GM21526 (cell line): Measurements from ENCODE around the gene HEATR5B.
"Not testable (repeated sequence)": the region's sequence is repeated elsewhere in the genome, so short reads cannot be mapped to it uniquely, and the experiment has no call there.

Experiments used
- ATAC-seq: cut with Tn5 transposase; IDR thresholded peaks from one replicate; pipeline ENCODE4 v1.9.1; 2021; ENCODE audit warnings: moderate library complexity; ENCODE audit not compliant: unreplicated experiment, low FRiP score

The HEATR5B gene

DNA sequence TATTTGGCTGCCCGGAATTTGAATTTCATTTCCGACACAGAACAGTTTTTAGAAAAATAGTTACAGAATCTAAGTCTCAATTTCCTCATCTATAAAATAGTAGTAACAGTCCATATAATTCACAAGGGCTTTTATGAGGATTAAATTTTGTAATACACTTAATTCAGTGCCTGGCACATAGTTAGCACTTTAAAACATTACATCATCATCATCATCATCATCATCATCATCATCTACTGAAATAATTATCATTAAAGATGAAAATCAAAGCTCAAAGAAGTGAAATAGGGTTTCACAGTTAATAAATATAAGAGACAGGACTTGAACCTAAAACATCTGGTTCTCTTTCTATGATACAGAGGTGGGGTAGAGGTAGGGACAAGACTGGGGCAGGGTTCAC lies 13.2 kb downstream of the HEATR5B start:
- no peak for ATAC-seq

DNA sequence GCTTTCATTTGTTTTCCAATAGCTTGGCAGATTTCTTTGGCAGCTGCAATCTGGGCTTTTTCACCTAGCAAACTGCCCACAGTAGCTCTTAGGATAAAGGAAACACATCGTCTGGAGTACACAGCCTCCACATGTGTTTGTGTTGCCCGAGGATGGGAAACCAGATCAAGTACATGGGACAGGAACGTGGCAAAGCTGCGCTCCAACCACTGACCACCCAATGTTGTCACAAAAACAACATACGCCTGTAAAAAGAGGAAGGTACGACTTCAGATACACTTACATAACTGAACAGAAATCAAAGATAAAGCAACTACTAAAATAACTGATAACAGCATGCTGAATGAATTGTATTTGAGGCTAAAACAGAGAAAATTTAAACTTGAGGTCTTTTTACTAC lies 15.5 kb downstream of the HEATR5B start:
- ATAC-seq: no peak

DNA sequence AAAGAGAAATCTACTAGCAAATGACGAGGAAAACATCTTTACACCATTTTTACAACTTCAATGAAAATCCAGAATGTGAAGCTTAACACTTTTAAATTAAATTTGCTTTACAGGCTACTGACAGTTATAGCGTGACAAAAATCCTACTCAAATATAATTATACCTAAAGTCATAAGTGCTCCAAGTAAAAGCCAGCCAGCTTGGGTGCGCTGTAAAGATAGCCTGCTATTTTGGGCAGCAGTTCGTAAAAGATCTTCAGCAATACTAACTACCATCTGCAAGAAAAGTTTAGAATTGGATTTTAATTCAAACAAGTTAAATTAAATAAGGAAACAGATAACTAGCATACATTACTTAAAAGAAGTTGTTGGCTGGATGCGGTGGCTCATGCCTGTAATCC lies 22.4 kb downstream of the HEATR5B start:
- ATAC-seq: no peak

- ATAC-seq: no peak
These were observed 23.0 kb downstream of the HEATR5B start for GRCh38 chr2:37061013-37061711.

DNA sequence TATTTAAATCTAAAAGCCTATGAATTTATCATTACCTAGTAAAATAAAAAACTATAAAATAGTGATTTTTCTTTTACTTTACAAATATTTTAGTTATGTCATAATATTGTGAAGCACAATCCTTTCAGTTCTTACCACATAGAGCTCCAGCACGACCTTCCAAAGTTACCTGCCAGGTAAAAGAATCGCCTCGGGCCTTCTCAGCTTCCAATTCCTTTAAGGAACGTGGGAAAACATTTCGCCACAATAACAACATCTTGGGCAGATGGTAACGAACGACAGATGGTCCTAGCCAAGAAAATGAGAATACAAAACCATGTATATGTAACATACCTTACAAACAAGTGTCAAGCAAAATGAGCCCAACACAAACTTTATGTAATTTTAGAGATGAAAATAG lies 23.7 kb downstream of the HEATR5B start:
- no peak for ATAC-seq

DNA sequence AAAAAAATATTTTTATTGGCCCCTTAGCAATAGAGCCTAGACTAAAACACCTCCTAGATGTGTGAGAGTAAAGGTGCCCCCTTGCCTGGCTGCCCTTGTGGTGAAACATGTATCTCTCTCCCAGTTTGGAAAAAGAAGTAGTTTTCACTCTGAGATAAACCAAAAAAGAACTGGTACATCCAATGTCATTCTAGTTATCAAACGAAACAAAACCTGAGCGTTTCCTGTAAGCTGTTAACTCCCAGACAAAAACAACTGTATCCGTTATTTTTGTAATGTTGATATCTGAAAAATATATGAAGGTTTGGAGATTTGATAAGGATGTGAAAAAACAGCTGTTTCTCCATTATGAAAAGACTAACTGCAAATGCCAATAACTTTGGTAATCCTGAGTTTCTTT lies 24.3 kb downstream of the HEATR5B start:
- ATAC-seq: no peak

- ATAC-seq: no peak
These were observed 31.4 kb downstream of the HEATR5B start for GRCh38 chr2:37052600-37053332.

GRCh38 chr2:37039580-37039979 lies 44.6 kb downstream of the HEATR5B start:
- ATAC-seq: no peak

DNA sequence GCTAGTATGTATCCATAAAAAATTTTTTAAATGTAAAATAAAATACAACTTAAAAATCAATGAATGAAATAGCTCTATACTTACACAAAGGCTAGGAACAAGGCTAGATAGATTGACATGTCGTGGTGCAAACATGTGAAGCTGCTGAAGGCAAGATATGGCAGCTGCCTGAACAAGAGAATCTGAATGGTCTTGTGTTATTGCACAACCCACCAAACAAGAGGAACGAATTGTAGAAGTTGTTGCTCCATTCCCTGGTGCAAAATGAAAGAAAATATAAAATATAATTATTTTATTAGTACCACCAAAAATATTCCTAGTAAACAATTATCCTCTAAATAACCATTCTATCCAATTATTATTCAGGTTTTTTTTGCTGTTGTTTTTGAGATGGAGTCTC lies 46.4 kb downstream of the HEATR5B start:
- no peak for ATAC-seq

DNA sequence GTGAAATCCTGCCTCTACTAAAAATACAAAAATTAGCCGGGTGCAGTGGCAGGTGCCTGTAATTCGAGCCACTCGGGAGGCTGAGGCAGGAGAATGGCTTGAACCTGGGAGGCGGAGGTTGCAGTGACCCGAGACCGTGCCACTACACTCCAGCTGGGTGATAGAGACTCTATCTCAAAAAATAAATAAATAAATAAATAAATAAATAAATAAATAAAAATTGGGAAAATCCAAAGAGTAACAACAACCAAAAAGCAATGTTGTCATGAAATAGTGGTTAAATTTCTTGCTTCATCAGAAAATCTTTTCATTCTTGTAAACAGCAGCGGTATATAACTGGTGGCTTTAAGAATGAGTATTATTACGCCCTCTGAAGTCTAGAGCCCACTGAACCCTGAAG lies 54.4 kb downstream of the HEATR5B start:
- ATAC-seq: no peak

DNA sequence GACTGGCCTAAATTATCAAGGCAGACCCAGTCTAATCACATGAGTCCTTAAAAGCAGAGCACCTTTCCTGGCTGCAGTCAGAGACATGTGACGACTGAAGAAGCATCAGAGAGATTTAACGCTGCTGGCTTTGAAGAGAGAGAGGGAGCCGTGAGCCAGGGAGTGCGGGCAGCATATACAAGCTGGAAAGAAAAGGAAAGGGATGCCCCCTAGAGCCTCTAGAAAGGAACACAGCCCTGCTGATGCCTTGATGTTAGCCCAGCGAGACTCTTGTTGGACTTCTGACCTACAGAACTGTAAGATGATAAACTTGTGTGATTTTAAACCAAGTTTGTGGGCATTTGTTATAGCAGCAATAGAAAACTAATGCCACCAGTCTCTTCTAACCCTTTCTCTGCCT lies 58.1 kb downstream of the HEATR5B start:
- no peak for ATAC-seq

DNA sequence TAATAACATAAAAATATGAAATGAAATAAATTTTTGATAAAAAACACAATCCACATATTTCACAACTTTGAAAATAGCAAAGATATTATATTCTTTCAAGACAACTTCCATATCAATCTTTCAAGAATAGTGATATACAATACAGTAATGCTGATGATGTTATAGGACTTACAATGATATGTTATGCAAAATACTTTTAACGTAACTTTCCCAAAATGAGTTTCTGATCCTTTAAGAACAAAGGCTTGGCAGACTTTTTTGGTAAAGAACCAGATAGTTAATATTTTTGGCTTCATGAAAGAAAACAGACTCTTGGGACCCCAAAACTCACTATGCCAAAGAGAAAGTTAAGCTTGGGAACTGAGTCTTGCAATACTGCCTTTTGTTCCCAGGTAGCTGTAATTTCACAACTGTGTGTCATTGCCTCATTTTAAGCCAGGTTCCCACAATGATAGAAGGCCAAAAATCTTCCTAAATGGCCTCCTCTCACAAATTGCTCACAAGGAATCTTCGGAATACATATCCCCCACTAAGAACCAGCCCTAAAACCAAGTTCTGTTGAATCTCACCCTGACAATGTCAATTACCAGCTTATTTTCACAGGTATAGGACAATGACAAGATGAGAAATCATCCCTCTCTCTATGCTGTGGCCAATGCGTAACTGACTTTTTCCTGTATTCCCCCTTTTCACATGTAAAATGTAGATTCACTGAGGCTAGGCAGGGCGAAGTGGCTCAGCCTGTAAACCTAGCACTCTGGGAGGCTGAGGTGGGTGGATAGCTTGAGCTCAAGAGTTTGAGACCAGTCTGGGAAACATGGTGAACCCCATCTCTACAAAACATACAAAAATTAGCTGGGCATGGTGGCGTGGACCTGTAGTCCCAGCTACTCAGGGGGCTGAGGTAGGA lies 63.0 kb downstream of the HEATR5B start:
- ATAC-seq: no peak

- no peak for ATAC-seq
These were observed 63.8 kb downstream of the HEATR5B start for GRCh38 chr2:37020212-37020886.

GRCh38 chr2:37013315-37013641 lies 70.9 kb downstream of the HEATR5B start:
- ATAC-seq: peak; percentile 13

GRCh38 chr2:37011130-37011529 lies 73.0 kb downstream of the HEATR5B start:
- no peak for ATAC-seq

DNA sequence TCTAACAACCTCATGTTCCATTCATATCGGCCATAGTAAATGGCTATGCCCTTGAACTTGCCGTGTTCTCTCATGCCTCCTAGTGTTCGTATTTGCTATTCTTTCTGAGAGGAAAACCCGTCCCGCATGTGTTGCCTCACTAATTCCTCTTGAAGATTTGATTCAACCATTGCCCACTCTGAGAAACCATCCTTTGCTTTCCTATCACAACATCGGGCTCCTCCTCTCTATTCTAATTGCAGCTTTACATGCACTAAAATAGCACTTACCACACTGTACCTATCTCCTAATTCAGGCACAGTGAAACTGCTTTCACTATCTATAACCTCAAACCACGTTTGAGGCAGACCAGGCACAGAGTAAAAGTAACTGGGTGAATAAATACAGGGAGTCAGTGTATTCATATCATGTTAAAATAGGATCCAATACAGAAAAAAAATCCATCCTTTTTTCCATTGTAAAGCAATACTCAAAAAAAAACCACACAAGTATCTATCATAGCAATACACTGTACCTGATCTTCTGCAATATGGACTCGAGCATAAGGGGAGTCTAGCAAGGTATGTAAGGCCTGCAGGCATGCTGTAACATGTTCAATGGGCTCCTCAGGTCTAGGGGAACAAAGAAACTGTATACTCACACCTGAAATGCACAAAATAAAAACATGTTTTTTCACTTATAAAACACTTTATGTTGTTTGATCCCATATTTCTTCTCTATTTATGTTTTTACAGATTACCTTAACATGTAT lies 78.9 kb downstream of the HEATR5B start:
- peak; percentile 99 for ATAC-seq

DNA sequence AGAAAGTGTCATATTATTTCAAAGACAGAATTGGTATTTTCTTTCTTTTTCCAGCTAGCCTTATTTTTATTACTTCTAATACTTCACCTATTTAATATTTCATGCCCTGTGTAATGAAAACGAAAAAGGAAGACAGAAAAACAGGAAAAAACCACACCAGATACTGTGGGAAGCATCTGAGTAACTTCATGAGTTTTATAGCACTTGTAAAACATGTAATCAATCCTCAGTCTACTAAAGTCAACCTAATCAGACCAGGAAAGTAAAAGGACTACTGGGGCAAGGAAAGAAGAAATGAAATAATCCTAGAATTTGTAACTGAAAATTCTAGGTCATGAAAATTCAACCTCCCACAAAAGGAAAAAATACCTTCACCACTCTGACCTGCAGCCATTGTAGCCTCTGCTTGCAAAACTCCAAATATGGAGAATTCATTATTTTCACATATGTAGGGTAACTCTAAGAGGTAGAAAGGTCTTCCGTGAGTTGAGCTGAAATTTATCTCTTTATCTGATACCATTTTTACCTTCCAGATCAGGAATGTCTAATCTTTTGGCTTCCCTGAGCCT lies 83.1 kb downstream of the HEATR5B start:
- ATAC-seq: no peak

GRCh38 chr2:37000318-37000717 lies 83.9 kb downstream of the HEATR5B start:
- ATAC-seq: no peak

DNA sequence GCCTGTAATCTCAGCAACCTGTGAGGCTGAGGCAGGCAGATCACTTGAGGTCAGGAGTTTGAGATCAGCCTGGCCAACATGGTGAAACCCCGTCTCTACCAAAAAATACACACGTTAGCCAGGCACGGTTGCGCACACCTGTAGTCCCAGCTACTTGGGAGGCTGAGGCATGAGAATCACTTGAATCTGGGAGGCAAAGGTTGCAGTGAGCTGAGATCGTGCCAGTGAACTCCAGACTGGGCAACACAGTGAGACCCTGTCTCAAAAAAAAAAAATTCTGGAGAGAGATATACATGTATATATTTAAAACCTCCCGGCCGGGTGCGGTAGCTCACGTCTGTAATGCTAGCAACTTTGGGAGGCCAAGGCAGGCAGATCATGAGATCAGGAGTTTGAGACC lies 84.8 kb downstream of the HEATR5B start:
- not testable (repeated sequence) for ATAC-seq
